Suprapubic skin (tissue), 4 donors: ENCODE measurements around the gene RGMA.

Experiments used
- CTCF ChIP-seq, 2 donors: fragments of 200-600 bp in 1 of 2; fragments of 450-650 bp in 1 of 2; sonication (generic) in 1 of 2; IDR thresholded peaks; one replicate each; pipeline ENCODE4 v1.5.1; 2016 to 2019; ENCODE audit warnings: antibody characterized with exemption in 2 of 2, mild to moderate bottlenecking in 1 of 2, moderate library complexity in 1 of 2
- POLR2A ChIP-seq, 2 donors: fragments of 450-650 bp; IDR thresholded peaks; one replicate each; pipeline ENCODE4 v1.6.1; 2017; ENCODE audit warnings: antibody characterized with exemption in 2 of 2, mild to moderate bottlenecking in 2 of 2, moderate library complexity in 2 of 2
- POLR2AphosphoS5 ChIP-seq, 3 donors: sonication (generic); formaldehyde crosslinking; IDR thresholded peaks; one replicate each; pipeline ENCODE4 v1.6.1; 2017; ENCODE audit warnings: antibody characterized with exemption in 3 of 3

GRCh38 chr15:93072011-93072410, 17.0 kb downstream of the RGMA start:
- TF ChIP-seq POLR2A (IDR thresholded peaks at IDR 0.05), result peak in 1 of 2 donors; percentile 31
- no peak for TF ChIP-seq CTCF (IDR thresholded peaks at IDR 0.05)
- no peak for TF ChIP-seq POLR2AphosphoS5 (IDR thresholded peaks at IDR 0.05)
